Measurements from ENCODE around the gene ITK. TPM values are rescaled to one million over a fixed set of nuclear protein-coding genes. Genes with fewer than 3 reads are reported as not detected.

Gene ITK
- total and polyA plus RNA-seq, 4 donors = 0.35 to 1.5 (median 0.43) TPM

GRCh38 chr5:157275403-157275802 lies 94.8 kb downstream of the ITK start:
- Histone ChIP-seq H3K27me3 (ENCODE audit: control insufficient read depth in 4 of 4, insufficient read depth in 4 of 4, low read length in 3 of 4) (no peaks in the 10 kb centered on the region), H3K4me3 (ENCODE audit: low read depth in 1 of 3, low read length in 3 of 3) (no peak overlapping the region), H3K9me3 (ENCODE audit: control insufficient read depth in 4 of 4, low read length in 3 of 4) (no peaks in the 10 kb centered on the region), H3K4me1 (ENCODE audit: control insufficient read depth in 4 of 4, insufficient read depth in 4 of 4, low read length in 3 of 4) (no peaks in the 10 kb centered on the region), H3K27ac (ENCODE audit: low read depth in 1 of 2, low read length in 2 of 2) (no peak overlapping the region), H3K36me3 (ENCODE audit: control insufficient read depth in 4 of 4, insufficient read depth in 3 of 4, low read depth in 1 of 4, low read length in 3 of 4) (no peaks in the 10 kb centered on the region), H3K9ac (ENCODE audit: low read depth in 1 of 2, low read length in 2 of 2) (no peak overlapping the region)
- DNase-seq (ENCODE audit: low spot score) = no peak
- WGBS = 92% methylated on average over 1 of the region's 1 CpG
- TF ChIP-seq TAF1 (conservative IDR thresholded peaks at IDR 0.05) (no peak), HNF4G (IDR thresholded peaks at IDR 0.05) (no peak), YY1 (IDR thresholded peaks at IDR 0.05) (no peak), REST (IDR thresholded peaks at IDR 0.05) (no peak), FOXA1 (IDR thresholded peaks at IDR 0.05) (no peak), GABPA (IDR thresholded peaks at IDR 0.05 in 1 of 2, conservative IDR thresholded peaks at IDR 0.05 in 1 of 2) (no peak), ZBTB33 (IDR thresholded peaks at IDR 0.05) (no peak), SP1 (IDR thresholded peaks at IDR 0.05) (no peak), MAX (IDR thresholded peaks at IDR 0.05) (no peak), CTCF (IDR thresholded peaks at IDR 0.05; ENCODE audit: low read depth, low read length, missing input control) (no peak), ATF3 (IDR thresholded peaks at IDR 0.05) (no peak), EGR1 (IDR thresholded peaks at IDR 0.05; ENCODE audit: low read depth in 2 of 2) (no peak), HNF4A (conservative IDR thresholded peaks at IDR 0.05) (no peak)

- Histone ChIP-seq H3K27ac (ENCODE audit: low read depth in 1 of 2, low read length in 2 of 2) (no peak overlapping the region), H3K4me3 (ENCODE audit: low read depth in 1 of 3, low read length in 3 of 3) (no peak overlapping the region), H3K27me3 (ENCODE audit: control insufficient read depth in 4 of 4, insufficient read depth in 4 of 4, low read length in 3 of 4) (no peaks in the 10 kb centered on the region), H3K9me3 (ENCODE audit: control insufficient read depth in 4 of 4, low read length in 3 of 4) (no peaks in the 10 kb centered on the region), H3K36me3 (ENCODE audit: control insufficient read depth in 4 of 4, insufficient read depth in 3 of 4, low read depth in 1 of 4, low read length in 3 of 4) (no peaks in the 10 kb centered on the region), H3K4me1 (ENCODE audit: control insufficient read depth in 4 of 4, insufficient read depth in 4 of 4, low read length in 3 of 4) (no peaks in the 10 kb centered on the region), H3K9ac (ENCODE audit: low read depth in 1 of 2, low read length in 2 of 2) (no peak overlapping the region)
- TF ChIP-seq RXRA (IDR thresholded peaks at IDR 0.05) = no peak
- TF ChIP-seq SP1 (IDR thresholded peaks at IDR 0.05) = no peak
- TF ChIP-seq REST (IDR thresholded peaks at IDR 0.05) = no peak
- no peak for TF ChIP-seq ATF3 (IDR thresholded peaks at IDR 0.05)
- DNase-seq (ENCODE audit: low spot score) = no peak
- over 99% methylated on average over 2 of the region's 2 CpGs for WGBS
These were observed 97.8 kb downstream of the ITK start for GRCh38 chr5:157278319-157279037.
